HepG2 (cell line): ENCODE results near the gene GGTA1. TPM values are rescaled to one million over a fixed set of nuclear protein-coding genes. Genes with fewer than 3 reads are reported as not detected.

ENCODE experiments used
- ELF1 ChIP-seq: sonication (generic); formaldehyde crosslinking; IDR thresholded peaks from 2 replicates; pipeline ENCODE4 v1.4.0; 2020; ENCODE audit warnings: missing genetic modification reagents
- FOXO1 ChIP-seq: sonication (generic); formaldehyde crosslinking; IDR thresholded peaks from 2 replicates; pipeline ENCODE4 v1.4.0; 2020; ENCODE audit warnings: missing genetic modification reagents
- HMGA1 ChIP-seq: sonication (generic); formaldehyde crosslinking; conservative IDR thresholded peaks from 2 replicates; pipeline ENCODE4 v1.4.0; 2020; ENCODE audit warnings: missing genetic modification reagents
- KLF6 ChIP-seq: IDR thresholded peaks from 2 replicates; pipeline ENCODE4 v1.8.0; 2016; ENCODE audit warnings: missing biosample characterization, missing genetic modification reagents
- MBD4 ChIP-seq: IDR thresholded peaks from 2 replicates; pipeline ENCODE4 v1.6.1; 2012; ENCODE audit warnings: low read length, inconsistent platforms, borderline replicate concordance
- MXD3 ChIP-seq: IDR thresholded peaks from 2 replicates; pipeline ENCODE4 v1.6.1; 2016; ENCODE audit warnings: mild to moderate bottlenecking, missing biosample characterization, missing genetic modification reagents
- NFE2 ChIP-seq: sonication (generic); formaldehyde crosslinking; IDR thresholded peaks from 2 replicates; pipeline ENCODE4 v1.4.0; 2020; ENCODE audit warnings: missing genetic modification reagents
- NR1H2 ChIP-seq: sonication (generic); formaldehyde crosslinking; IDR thresholded peaks from 2 replicates; pipeline ENCODE4 v1.8.1; 2022; ENCODE audit warnings: low read depth, missing genetic modification reagents, borderline replicate concordance
- RARG ChIP-seq: sonication (generic); formaldehyde crosslinking; IDR thresholded peaks from 2 replicates; pipeline ENCODE4 v1.4.0; 2020; ENCODE audit warnings: low read depth, mild to moderate bottlenecking, missing genetic modification reagents
- RNF2 ChIP-seq: fragments of 450-650 bp; conservative IDR thresholded peaks from 2 replicates; pipeline ENCODE4 v1.6.1; 2016; ENCODE audit warnings: low read depth
- SPEN ChIP-seq: sonication (generic); formaldehyde crosslinking; IDR thresholded peaks from 2 replicates; pipeline ENCODE4 v1.5.1; 2020; ENCODE audit warnings: low read depth, mild to moderate bottlenecking, missing genetic modification reagents
- TBX2 ChIP-seq: sonication (generic); formaldehyde crosslinking; IDR thresholded peaks from 2 replicates; pipeline ENCODE4 v1.5.0; 2020; ENCODE audit warnings: missing genetic modification reagents, mild to moderate bottlenecking, borderline replicate concordance
- U2AF1 ChIP-seq: fragments of 200-400 bp; formaldehyde crosslinking; optimal IDR thresholded peaks from 2 replicates; pipeline ENCODE3; 2017; ENCODE audit warnings: mild to moderate bottlenecking, low read depth, low read length
- ZC3H4 ChIP-seq: sonication (generic); formaldehyde crosslinking; IDR thresholded peaks from 2 replicates; pipeline ENCODE4 v1.4.0; 2020; ENCODE audit warnings: missing genetic modification reagents, borderline replicate concordance
- ZEB1 ChIP-seq: IDR thresholded peaks from 2 replicates; pipeline ENCODE4 v1.6.1; 2012; ENCODE audit warnings: mild to moderate bottlenecking, low read depth, inconsistent platforms; ENCODE audit not compliant: insufficient replicate concordance
- ZFP62 ChIP-seq: sonication (generic); formaldehyde crosslinking; IDR thresholded peaks from 2 replicates; pipeline ENCODE4 v1.4.0; 2020; ENCODE audit warnings: missing genetic modification reagents
- ZKSCAN5 ChIP-seq: sonication (generic); formaldehyde crosslinking; IDR thresholded peaks from 2 replicates; pipeline ENCODE4 v1.5.1; 2020; ENCODE audit warnings: mild to moderate bottlenecking, missing genetic modification reagents
- ZNF383 ChIP-seq: sonication (generic); formaldehyde crosslinking; IDR thresholded peaks from 2 replicates; pipeline ENCODE4 v1.4.0; 2020; ENCODE audit warnings: missing genetic modification reagents, mild to moderate bottlenecking, borderline replicate concordance
- ZNF501 ChIP-seq: sonication (generic); formaldehyde crosslinking; IDR thresholded peaks from 2 replicates; pipeline ENCODE4 v1.5.1; 2020; ENCODE audit warnings: mild to moderate bottlenecking, moderate library complexity, missing genetic modification reagents
- ZNF589 ChIP-seq: sonication (generic); formaldehyde crosslinking; conservative IDR thresholded peaks from 2 replicates; pipeline ENCODE4 v1.8.0; 2022; ENCODE audit warnings: mild to moderate bottlenecking, moderate library complexity, missing genetic modification reagents
- ZNF616 ChIP-seq: sonication (generic); formaldehyde crosslinking; IDR thresholded peaks from 2 replicates; pipeline ENCODE4 v1.5.0; 2020; ENCODE audit warnings: low read depth, mild to moderate bottlenecking, missing genetic modification reagents
- ZNF710 ChIP-seq: sonication (generic); formaldehyde crosslinking; IDR thresholded peaks from 2 replicates; pipeline ENCODE4 v1.5.0; 2020; ENCODE audit warnings: mild to moderate bottlenecking, missing genetic modification reagents, borderline replicate concordance
- ZSCAN5A ChIP-seq: sonication (generic); formaldehyde crosslinking; IDR thresholded peaks from 2 replicates; pipeline ENCODE4 v1.8.0; 2022; ENCODE audit warnings: mild to moderate bottlenecking, missing genetic modification reagents, borderline replicate concordance
- polyA plus RNA-seq, 8 experiments: library from polyadenylated mRNA; depleted of rRNA in 3 of 8; stranded (reverse) in 7 of 8; unstranded in 1 of 8; fragments of >200 nt; fragmentation: Illumina TruSeq in 4 of 8; extraction: Trizol in 4 of 8; gene quantifications; 2 replicates each; pipeline versions ENCODE4 v1.2.1 to v1.2.3, GENCODE V29; 2011 to 2016; ENCODE audit warnings: low read depth in 4 of 8, missing spikeins in 1 of 8, mixed read lengths in 1 of 8; ENCODE audit not compliant: insufficient read depth in 1 of 8
- total RNA-seq, 5 experiments: library from RNA; depleted of rRNA; stranded (reverse); fragments of >200 nt; fragmentation: Illumina TruSeq; extraction: Trizol; gene quantifications; 2 replicates each; pipeline ENCODE4 v1.2.3, GENCODE V29; 2016; ENCODE audit warnings: low read depth in 1 of 5
- TF ChIP-seq, protein P1 (sequence below): sonication (generic); formaldehyde crosslinking; IDR thresholded peaks from 2 replicates; pipeline ENCODE4 v1.5.1; 2020; ENCODE audit warnings: missing genetic modification reagents, mild to moderate bottlenecking, borderline replicate concordance
- TF ChIP-seq, protein P2 (sequence below): sonication (generic); formaldehyde crosslinking; IDR thresholded peaks from 2 replicates; pipeline ENCODE4 v1.4.0; 2020; ENCODE audit warnings: low read depth, mild to moderate bottlenecking, missing genetic modification reagents

The GGTA1 gene
- total and polyA plus RNA-seq, 2 of the 13 experiments (the other 11 are each of a cell fraction or from before 2014, with no cell fraction given): not detected

DNA sequence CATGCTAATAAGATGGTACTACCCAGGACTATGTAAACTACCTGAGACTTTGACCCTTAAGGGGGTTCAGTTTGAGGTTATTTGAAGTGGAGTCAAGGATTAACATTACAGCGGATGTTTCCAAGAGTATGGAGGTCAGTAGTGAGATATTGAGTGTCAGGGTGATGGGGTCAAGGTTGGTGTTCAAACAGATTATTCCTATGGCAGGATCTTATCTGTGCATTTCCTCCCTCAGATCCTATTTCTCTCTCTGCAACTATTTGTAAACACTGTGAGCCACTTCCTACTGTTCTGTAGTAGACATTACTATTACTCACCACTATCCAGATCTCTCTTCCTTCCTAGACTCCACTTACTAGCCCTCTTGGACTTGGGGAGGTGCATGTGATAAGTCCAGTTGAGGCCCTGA lies 75.6 kb downstream of the GGTA1 start (continued):
- TF ChIP-seq, protein P1, sequence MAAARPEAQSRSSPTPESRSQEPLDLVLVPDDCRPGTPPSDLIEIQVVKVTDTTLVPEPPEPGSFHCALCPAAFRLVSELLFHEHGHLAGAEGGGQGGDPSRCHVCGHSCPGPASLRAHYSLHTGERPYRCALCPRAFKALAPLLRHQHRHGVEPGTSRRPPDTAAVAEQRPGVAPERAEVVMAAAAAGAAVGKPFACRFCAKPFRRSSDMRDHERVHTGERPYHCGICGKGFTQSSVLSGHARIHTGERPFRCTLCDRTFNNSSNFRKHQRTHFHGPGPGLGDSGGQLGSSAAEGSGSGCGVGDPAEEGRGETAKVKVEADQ: no peak
- TF ChIP-seq ZSCAN5A (CRISPR knock-in tag): no peak
- no peak for TF ChIP-seq NFE2
- TF ChIP-seq ZNF501 (CRISPR knock-in tag): no peak
- TF ChIP-seq HMGA1 (CRISPR knock-in tag): no peak
- TF ChIP-seq MBD4: peak; percentile 74; the same call in 1 of the 2 replicates
- TF ChIP-seq, protein P2, sequence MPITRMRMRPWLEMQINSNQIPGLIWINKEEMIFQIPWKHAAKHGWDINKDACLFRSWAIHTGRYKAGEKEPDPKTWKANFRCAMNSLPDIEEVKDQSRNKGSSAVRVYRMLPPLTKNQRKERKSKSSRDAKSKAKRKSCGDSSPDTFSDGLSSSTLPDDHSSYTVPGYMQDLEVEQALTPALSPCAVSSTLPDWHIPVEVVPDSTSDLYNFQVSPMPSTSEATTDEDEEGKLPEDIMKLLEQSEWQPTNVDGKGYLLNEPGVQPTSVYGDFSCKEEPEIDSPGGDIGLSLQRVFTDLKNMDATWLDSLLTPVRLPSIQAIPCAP: no peak
- TF ChIP-seq ZNF710 (CRISPR knock-in tag): peak; percentile 84
- peak; percentile 53; the same call in 1 of the 2 replicates for TF ChIP-seq SPEN (CRISPR knock-in tag)
- TF ChIP-seq RARG (CRISPR knock-in tag): no peak
- TF ChIP-seq RNF2: no peak
- no peak for TF ChIP-seq ZEB1
- no peak for TF ChIP-seq ZC3H4 (CRISPR knock-in tag)
- TF ChIP-seq ZNF616: no peak
- TF ChIP-seq NR1H2: no peak
- TF ChIP-seq ELF1 (CRISPR knock-in tag): no peak
- no peak for TF ChIP-seq KLF6 (CRISPR knock-in tag)
- TF ChIP-seq ZKSCAN5 (CRISPR knock-in tag): no peak
- TF ChIP-seq ZNF589 (CRISPR knock-in tag): no peak
- TF ChIP-seq ZFP62 (CRISPR knock-in tag): no peak
- no peak for TF ChIP-seq MXD3 (CRISPR knock-in tag)
- TF ChIP-seq U2AF1: no peak
- peak; percentile 92 for TF ChIP-seq FOXO1 (CRISPR knock-in tag)
- no peak for TF ChIP-seq ZNF383
- TF ChIP-seq TBX2: peak; percentile 98
